GM21447 (cell line): ENCODE data around the gene SMIM11.
"Not testable (repeated sequence)": the region's sequence is repeated elsewhere in the genome, so short reads cannot be mapped to it uniquely, and the experiment has no call there.

Source experiments
- ATAC-seq: cut with Tn5 transposase; IDR thresholded peaks from one replicate; pipeline ENCODE4 v1.9.1; 2021; ENCODE audit not compliant: unreplicated experiment

SMIM11 gene

DNA sequence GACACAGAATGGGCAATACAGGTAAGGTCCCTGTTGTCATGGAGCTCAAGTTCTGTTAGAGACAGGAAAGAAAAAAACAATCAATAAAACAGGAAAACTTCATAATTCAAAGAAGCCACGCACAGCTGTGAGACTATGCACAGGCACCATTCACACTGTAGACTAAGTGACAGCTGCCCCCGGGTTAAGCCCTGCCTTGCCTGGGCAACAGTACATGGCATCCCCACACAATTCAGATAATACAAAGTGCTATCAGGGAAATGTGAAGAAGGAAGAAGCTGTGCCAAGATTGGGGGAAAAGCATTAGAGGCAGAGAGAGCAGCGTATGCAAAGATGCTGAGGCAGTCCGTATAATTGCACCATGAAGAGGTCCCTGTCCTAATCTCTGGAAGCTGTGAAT is 20.5 kb upstream of the SMIM11 start:
- ATAC-seq = no peak

- ATAC-seq = no peak
Measured at GRCh38 chr21:34355570-34355969, 19.7 kb upstream of the SMIM11 start.

DNA sequence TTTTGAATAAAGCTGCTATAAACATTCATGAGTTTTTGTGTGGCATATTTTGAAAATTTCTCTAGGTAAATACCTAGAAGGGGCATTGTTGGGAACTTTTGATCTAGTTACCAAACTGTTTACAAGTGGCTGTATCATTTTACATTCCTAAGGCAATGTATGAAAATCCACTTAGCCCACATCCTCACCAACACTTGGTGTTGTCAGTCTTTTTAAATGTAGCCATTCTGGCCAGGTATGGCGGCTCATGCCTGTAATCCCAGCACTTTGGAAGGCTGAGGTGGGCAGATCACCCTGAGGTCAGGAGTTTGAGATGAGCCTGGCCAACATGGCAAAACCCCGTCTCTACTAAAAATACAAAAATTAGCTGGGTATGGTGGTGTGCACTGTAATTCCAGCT is 17.4 kb upstream of the SMIM11 start:
- no peak for ATAC-seq

DNA sequence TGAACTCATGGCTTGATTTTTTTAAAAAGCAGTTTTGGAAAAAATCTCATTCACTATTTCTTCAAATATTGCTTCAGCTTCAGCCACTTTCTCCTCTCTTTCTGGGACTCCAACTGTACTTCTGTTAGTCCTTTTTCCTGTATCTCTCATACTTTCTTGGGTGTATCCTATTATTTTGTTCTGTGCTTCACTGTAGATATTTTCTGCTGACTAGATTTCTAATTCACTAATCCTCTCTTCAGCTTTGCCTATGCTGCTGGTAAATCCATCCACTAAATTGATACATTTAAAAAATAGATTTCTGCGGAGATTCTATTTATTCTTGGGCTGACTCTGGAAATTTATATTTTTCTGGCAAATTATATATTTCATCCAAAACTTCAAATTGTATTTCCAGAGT is 16.4 kb upstream of the SMIM11 start:
- ATAC-seq = no peak

- no peak for ATAC-seq
Measured at GRCh38 chr21:34360488-34361241, 14.6 kb upstream of the SMIM11 start.

GRCh38 chr21:34362136-34362444 is 13.2 kb upstream of the SMIM11 start:
- no peak for ATAC-seq

DNA sequence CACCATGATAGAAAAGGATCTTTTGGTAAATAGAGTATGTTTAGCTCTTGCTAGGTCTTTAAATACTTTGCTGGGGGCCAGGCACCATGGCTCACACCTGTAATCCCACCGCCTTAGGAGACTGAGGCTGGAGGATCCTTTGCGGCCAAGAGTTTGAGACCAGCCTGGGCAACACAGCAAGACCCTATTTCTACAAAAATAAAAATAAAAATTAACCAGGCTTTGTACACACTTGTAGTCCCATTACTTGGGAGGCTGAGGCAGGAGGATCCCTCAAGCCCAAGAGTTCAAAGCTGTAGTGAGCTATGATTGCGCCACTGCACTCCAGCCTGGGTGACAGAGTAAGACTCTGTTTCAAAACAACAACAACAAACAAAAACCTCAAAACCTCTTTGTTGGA is 12.6 kb upstream of the SMIM11 start:
- no peak for ATAC-seq

DNA sequence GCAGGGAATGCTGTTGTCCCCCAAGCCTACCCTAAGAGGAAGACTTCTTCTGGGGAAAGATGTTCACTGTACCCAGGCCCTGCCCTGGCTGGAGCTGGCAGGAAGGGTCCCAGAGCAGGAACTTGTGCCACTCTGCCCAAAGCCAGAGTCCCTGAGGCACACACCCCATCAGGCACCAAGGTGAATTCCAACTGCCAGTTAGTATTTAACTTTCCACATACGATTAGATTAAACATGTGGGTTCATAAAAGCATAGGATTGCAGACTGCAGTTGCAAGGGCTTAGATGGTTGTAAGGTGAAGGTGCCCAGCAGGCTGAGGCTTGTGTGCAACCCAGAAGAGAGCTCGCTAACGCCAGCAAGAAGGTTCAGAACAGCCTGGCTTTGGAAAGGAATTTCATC is 11.6 kb upstream of the SMIM11 start, which contains the start of gene KCNE2:
Gene KCNE2, plus strand, starts transcription at position 274 of the 400 bp plus-strand sequence. CDS start 6,473 bp downstream, outside the sequence.
- no peak for ATAC-seq

GRCh38 chr21:34364921-34365320 is 10.4 kb upstream of the SMIM11 start:
- no peak for ATAC-seq

DNA sequence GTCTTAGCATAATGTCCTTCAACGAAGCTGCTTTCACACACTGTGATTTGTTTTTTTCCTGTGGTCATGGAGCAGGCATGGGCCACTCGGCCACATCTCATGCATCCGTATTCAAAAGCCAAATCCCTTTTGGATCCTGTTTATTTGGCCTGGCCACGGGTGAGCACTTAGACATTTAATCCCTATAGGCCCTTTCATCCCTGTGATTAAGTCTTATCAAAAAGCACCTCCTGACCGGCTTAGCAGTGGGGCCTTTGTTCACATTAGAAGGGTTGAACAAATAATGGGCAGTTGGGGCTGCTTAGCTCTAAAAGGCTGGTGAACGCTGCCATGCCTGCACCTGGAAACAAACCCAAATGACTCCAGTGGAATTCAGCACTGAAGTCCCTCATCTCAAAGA is 9.5 kb upstream of the SMIM11 start:
- no peak for ATAC-seq

- ATAC-seq = no peak
Measured at GRCh38 chr21:34367320-34367935, 7.9 kb upstream of the SMIM11 start.

DNA sequence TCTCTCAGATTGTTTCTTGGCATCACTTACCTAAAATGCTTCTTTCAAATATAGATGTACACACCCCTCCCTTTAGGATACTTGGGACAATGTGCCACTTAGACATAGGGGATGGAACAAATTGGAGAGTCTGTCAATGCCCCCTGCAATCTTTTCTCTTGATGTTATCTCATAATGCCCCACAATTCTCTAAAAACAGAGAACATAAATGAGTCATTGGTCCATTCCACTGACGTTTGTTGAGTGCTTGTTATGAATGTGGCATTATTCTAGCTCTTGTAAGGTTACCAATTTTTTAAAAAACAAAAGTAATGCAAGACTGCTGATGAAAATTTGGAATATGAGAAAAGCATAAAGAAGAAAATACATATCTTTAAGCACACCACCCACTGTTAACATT is 5.6 kb upstream of the SMIM11 start:
- no peak for ATAC-seq

GRCh38 chr21:34372321-34372720 is 3.0 kb upstream of the SMIM11 start:
- no peak for ATAC-seq

DNA sequence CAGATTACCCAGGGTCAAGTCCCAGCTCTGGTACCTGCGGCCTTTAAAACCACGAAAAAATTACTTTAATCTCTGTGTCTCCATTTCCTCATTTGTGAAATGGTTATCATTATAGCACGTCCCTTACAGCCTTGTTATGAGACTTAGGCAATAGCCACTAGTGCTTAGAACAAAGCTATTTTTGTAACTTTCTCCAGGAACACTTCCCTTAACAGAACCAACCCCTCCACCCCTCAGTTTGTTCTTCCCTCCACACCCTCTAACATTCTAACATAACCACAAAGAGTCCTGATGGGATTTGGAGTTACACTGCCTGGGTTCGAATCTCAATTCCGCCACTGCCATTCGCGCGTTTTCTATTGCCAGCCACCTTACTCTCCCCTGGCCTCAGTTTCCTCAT is 845 bp upstream of the SMIM11 start:
- not testable (repeated sequence) for ATAC-seq

GRCh38 chr21:34375619-34375972 is 289 bp downstream of the SMIM11 start:
- peak; percentile 68 for ATAC-seq

GRCh38 chr21:34383138-34383537 is 7.8 kb downstream of the SMIM11 start:
- ATAC-seq = not testable (repeated sequence)

DNA sequence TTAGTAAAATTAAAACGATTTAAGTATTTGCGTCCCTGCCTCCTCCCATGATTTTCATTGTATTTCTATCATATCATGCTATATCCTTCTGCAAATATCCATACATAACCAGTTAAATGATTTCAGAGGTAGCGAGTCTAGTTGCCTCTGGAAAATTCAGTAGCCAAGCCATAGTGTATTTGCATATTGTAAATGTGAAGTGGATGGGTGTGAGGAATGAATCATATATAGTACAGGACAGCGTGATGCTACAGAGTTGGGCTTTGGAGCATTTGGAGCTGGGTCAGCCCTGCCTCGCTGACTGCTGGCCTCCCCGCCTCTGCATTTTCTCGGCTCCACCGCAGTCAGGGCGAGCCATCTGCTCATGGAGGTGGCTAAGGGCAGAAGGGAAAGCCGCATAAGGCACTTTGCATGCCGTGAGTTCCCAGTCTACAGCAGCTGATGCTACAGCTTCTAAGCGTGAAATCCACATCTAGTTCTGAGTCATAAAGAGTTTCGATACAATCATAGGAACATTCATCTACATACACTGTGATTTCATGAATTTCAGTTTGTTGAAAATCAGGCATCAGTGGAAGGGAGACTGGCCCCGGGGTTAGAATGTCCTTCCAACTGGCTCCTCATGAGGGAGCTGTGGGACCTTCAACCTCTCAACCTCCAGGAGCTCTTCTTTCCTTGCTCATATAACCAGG is 8.6 kb downstream of the SMIM11 start:
- ATAC-seq = peak; percentile 82

DNA sequence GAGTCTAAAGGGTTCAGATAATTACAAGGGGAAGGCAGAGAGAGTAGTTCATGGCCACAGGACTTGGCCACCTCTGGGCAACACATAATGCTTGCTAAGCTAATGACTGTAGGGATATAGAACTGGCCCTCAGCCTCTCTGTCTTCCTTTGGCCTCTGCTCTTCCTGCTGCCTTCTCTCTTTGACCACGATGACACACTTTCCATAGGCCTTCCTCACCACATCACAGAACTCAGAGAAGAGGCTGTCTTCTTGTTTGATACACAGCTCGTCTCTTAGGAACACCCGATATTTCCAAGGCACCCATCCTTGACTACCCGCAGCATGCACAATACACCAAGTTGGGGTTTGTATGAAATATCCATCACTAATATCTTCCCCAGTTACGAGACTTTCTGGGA is 25.2 kb downstream of the SMIM11 start:
- ATAC-seq = not testable (repeated sequence)

GRCh38 chr21:34404742-34405141 is 29.4 kb downstream of the SMIM11 start:
- ATAC-seq = not testable (repeated sequence)

GRCh38 chr21:34405686-34406085 is 30.4 kb downstream of the SMIM11 start:
- not testable (repeated sequence) for ATAC-seq

DNA sequence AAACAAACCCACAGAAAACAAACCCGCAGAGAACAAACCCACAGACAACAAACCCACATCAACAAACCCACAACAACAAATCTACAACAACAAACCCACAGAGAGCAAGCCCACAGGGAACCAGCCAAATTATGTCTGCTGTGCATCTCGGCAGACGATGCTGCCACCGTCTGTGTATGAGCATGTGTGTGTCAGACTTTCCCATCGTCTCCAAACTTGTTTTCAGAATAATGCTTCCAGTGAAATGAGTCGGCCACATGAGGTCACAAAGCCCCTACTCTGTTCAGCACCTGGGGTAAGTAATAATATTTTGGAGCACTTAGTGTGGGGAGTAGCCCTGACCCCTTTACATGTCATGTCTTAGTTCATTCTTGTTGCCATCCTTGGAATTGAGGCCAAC is 30.8 kb downstream of the SMIM11 start:
- ATAC-seq = not testable (repeated sequence)

DNA sequence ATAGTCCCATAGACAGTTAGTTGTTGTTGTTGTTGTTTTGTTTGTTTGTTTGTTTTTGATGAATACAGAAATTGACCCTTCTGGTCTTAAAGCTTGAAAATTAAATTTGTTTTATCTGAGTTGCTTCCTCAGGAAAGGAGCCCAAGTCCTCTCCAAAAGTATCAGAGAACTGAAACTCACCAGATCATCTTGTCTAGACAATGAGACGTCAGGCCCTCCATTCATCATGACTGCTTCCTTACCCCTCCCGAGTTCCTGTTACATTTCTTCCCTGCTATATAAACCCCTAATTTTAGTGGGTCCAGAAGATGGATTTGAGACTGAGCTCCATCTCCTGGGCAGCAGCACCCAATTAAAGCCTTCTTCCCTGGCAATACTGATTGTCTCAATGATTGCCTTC is 31.4 kb downstream of the SMIM11 start:
- not testable (repeated sequence) for ATAC-seq
